Dedifferentiated amniotic fluid mesenchymal stem cell (primary cell): ENCODE results near the gene SHH.

Experiments used
- DNase-seq: peaks from one replicate; pipeline ENCODE4 v3.0.0-alpha.2; 2016; ENCODE audit errors: extremely low spot score

Gene SHH

DNA sequence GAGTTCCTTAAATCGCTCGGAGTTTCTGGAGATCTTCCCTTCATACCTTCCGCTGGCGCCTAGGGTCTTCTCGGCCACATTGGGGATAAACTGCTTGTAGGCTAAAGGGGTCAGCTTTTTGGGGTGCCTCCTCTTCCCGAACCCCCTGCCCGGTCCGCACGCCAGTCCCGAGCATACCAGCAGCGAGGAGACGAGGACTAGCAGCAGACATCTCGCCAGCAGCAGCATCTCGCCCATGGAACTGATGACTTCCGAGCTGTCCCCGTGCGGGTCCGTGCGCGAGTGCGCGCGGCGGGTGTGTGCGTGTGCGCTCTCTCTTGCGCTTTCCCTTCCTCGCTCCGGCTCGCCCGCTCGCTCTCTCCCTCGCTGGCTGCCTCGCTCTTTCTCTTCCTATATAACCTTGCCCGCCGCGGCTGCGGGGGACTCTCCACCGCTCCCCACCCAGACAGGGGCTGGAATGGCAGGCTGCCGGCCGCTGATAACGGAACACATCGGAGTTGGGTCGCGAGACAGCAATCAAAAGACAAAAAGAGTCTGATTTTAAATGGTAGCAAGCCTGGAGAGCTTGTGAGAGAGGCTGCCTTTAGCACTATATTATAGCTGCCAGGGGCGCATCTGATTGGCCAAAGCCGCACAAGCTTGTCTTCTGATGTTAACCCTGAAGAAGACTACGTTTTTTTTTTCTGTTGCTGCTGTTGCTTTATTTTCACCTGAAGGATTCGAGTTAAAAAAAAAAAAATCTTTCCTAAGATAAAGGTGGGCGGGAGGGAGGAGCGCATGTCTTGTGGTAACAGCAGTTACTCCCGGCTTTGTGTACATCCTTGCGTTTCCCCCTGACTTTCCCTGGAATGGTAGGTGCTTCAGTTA is at the start of gene SHH:
TSS of gene SHH (minus strand) at position 569 of the 867 bp plus-strand sequence. CDS start at position 228, 341 bp downstream.
- DNase-seq = no peak

DNA sequence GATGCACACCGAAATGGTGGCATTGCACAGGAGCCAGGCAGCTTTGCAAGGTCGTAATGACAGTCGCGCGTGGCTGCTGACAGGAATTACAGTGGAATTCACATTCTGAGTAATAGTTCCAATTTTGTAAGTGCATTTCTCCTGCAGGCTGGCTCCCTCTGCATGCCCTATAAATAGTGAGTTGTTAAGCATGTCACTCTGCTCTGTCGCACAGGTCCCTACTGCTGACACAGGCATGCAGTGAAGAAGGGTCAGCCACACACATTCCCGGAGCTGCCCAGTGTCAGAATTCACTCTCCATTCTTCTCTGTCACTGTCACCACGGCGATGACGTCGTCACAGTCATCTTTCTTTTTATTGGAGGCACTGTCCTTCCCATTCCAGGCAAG is 49.2 kb upstream of the SHH start:
- no peak for DNase-seq

DNA sequence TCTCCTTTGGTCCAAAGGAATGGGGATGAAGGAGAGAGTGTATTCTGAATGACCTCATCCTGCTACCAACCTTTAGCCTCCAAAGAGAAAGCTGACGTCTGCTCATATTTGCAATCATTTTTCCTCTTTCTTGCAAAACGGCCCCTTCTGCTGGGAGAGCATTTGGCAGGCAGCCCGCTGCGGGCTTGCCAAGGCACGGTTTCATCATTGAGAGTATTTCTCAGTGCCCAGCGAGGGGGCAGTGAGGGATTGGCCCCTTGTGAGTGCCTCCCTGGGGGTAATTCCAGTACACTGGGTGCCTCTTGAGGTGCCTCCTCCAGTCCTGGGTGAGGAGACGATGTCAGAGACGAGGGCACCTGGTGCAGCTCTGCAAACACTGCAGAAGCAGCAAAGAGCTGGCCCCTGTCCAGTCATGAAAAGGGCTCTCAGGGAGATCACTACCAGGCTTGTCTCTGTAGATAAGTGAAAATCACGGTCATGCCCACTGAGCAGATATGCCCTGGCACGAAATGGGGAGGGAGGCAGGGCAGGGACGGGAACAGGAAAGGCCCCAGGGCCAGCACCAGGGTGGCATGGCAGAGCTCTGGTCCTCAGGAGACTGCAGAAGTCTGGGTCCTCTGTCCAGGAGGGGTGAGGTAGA is 48.7 kb upstream of the SHH start:
- DNase-seq = no peak

DNA sequence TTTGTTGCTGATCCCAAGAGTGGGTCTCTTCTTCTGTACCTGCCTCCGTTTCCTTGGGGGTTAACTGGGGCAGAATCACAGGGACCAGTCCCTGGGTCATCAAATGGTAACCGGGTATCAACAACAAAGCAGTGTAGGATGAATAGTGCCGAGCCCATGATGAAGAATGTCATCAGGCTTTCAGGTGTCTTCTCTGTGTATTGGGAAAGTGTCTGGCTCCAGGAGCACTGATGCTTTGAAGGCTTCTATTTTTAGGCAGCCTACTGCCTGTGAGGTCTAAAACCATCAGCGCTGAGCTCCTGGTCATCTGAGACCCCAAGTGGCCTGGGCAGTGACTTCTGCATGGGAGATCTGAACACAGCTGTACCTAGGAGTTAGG is 48.2 kb upstream of the SHH start:
- no peak for DNase-seq

DNA sequence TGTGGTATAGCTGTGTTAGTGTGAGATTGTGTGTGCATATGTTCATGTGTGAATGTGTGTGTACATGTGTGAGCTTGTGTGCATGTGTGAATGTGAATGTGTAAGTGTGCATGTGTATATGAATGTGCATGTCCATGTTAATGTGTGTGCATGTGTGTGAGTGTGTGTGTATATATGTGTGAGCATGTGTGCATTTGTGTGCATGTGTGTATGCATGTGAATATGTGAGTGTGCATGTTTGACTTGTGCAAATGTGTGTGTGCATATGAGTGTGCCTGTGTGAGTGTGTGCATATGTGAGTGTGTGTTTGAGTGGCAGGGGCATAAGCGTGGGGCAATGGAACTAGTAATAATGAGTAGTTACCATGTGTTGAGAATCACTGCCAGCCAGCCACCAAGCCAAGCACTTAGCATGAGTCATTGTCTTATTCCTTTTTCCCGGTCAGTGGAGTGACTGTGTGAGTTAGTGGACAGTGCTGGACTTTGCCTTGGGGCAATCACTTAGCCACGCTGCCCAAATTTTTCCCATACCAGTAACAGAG is 46.3 kb upstream of the SHH start:
- DNase-seq = no peak

DNA sequence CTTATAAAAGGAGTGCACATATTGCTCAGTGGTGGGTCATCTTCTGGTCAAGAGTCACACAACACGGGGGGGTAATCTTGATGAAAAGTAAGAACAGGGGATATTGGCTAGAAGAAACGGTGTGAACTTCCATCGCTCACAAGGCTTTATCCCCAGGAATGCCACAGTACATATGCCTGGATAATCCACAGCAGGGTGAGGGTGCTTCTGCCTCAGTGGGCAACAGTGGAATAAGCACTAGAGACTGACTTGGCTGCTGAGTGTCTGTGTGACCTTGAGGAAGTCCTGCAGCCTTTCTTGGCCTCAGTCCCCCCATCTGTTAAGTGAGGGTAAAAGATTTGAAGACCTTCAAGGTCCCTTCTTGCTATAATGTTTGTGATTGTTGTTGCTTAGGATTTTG is 44.9 kb upstream of the SHH start:
- no peak for DNase-seq

DNA sequence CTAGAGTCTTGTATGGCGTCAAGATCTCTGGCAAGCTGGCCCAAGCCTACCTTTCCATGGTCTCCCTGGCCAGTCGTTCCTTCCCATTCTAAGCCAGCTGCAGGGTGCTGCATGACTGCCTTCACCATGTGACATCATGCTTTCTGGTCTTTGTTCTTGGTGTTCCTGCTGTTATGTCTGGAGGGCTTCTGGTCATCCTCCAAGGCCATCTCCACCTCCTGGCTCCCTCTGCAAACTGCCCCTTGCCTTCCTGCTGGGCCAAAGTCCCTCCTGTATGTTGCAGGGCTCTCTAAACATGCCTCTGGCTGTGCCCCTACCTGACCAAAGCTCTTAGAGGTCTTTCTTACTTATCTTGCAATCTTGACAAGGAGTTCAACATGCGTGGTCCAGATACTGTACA is 44.4 kb upstream of the SHH start:
- DNase-seq = no peak

DNA sequence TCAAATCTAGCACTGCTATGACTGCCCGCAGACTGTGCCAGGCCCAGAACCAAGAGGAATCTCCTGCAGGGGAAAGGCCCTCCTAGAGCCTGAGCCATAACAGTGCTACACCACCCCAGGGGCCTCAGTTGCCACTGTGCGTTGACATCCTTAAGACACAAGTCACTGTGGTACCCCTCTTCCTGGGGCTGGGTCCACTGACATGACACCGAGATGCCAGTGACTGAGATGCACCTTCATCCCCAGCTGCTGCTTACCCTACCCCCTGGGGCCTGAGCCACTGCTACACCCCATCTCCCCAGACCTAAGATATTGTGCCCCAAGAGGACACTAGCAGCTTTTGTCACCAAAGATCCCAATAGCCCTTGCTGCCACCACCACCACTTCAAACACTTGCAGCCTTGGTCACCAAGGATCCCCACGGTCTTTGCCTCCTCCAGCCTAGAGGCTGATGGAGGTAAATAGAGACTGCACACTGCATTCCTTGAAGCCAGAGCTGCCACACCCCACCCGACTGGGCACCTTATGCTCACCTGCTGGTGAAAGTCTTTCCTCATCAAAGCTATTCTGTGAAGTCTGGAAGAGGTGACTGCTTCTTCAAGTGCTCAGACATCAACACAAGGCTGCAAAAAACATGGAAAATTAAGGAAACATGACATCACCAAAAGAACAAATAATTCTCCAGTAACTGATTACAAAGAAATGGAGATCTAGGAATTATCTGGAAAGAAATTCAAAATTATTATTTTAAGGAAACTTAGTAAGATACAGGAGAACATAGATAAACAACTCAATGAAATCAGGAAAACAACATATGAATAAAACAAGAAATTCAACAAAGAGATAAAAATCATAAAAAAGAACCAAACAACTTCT is 40.4 kb upstream of the SHH start:
- no peak for DNase-seq

DNA sequence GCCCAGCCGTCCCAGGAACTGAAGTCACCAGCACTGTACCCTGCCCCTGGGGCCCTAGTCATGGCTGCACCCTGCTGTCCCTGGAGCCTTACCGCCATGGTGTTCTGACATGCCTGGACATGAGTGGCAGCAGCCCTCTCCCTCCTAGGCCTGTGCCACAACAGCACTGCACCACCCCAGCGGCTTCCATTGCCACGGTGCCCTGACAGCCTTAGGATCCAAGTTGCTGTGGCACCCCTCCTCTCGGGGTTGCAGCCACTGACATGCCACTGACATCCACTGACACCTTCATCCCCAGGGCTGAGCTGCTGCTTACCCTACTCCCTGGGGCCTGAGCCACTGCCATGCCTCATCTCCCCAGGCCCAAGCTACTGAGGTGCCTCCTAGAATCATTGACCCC is 39.6 kb upstream of the SHH start:
- no peak for DNase-seq

DNA sequence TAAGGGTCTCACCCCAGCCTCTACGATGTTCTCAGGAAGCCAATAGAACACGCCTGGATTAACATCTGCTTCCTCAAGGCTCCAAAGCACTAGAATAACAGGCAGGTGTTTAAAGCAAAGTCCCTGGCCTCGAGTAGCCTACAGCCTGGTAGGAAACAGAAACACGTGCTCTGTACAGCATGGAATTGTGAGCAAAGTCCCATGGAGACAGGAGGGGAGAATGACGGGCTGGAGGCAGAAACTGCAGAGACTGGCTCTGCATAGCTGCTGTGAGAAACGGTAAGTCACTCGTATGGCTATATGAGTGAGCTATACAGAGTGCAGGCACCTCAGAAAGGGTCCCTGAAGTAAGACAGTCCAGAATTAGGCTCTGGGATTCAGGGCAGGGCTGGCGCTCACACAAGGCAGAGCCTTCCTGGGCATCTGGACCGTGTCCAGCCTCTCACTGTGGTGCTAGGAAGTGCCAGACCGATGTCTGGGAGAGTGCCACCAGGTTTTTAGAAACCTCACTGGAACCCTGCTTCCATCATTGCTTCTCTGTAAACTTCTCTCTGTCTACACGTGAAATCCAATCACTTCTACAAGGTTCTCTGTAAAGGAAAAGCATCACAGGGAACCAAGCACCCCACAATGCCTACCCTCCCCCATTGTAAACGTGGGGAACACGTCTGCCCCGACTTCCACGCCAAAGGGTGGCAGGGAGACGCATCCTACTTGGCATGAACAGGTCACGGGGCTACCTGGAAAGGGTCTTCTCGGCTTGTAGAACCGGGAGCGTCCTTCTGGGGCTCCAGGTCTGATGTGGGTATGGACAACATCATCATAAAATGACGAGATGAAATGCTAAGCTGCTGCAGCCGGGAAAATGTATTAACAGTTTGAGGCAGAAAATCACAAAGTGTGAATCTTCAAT is 38.8 kb upstream of the SHH start:
- no peak for DNase-seq

DNA sequence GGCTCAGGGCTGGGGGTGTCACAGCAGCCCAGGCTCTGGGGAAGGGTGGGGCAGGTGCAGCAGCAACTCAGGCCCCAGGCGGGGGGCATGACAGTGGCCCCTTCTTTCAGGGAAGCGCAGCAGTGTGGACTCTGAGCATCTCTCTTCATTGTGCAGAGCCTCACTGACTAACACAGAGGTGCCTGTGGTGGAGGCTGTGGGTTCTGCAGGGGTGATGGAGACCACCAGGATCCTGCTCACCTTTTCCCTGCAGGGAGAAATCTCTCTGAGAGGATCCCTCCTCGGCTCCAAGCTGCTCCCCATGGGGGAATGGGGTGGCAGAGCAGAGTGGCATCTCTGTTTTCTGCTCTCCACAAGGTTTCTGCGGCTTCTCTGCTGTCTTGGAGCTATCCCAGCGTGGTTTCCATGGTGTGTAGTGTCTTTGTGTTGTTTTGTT is 37.8 kb upstream of the SHH start:
- no peak for DNase-seq

DNA sequence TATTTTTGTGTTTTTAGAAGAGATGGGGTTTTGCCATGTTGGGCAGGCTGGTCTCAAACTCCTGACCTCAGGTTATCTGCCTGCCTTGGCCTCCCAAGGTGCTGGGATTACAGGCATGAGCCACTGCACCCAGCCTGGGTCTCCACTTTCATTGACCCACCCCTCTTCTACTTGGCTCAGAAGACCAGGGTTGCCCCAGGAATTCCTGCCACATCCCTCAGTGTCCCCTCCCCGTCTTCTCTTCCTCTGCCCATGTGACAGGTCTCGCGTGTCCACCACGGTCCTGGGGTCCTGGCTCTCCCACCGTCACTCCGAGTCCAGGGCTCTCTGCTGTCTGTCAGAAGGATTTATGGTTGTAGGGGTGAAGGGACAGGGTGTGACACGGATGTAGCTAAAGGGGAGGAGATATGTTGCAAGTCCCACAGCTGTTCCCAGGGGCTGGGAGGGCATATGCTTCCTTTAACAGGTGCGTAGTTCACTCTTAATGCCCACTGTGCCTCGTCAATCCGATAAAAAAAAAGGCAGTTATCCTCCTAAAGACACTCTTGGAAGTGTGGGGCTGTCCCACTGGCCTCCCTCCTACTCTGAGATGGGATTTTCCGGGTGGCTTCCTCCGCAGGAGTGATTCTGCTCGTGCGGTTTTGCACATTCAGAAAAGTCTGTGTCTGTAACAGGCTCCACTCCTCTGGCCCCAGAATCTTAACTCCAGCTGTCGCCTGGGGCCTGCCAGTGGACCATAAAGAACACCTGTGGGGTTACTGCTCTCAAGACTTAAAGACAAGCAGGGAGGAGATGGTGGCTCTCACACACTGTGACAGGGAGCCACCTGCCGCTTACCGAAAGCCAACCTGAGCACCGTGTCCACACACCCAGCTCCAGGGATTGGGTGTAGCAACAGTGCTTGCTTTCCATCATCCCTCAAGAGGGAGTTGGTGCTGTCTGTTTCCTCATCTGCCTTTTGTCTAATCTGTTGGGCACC is 36.7 kb upstream of the SHH start:
- no peak for DNase-seq

DNA sequence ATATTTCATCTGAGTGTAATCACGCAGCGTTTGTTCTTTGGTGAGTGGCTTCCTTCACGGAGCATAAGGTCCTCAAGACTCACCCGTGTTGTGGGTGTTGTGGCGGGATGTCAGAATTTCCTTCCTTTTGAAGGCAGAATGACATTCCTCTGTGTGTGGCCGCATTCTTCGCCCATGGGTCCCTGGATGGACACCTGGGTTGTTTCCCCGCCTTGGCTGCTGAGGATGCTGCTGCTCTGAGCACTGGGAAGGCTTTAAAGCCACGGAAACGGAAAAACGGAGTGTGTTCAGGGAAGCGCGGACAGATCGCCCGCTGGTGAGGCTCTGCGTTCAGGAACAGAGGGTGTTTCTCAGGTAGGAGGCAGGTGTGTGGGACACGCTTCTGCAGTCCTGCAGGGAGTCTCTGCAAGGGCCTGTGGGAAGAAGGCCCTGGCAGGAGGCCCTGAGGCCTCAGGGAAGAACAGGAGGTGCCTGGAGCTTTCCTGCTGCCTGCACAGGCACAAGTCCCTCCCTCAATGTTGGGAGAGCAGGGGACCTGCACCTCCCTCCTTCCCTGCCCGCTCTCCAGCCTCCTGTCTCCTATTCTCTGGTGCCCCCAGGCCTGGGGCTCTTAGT is 35.7 kb upstream of the SHH start:
- DNase-seq = no peak

DNA sequence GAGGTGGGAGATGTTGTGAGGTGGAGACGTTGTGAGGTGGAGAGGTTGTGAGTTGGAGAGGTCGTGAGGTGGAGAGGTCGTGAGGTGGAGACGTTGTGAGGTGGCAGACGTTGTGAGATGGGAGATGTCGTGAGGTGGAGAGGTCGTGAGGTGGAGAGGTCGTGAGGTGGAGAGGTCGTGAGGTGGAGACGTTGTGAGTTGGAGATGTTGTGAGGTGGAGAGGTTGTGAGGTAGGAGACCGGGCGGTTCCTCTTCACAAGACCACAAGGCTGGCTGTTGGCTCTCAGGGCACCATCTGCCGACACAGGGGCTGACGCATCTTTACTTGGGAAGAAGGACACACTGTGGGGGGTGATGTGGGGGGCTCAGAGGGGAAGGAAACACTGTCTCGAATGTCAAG is 34.7 kb upstream of the SHH start:
- no peak for DNase-seq

DNA sequence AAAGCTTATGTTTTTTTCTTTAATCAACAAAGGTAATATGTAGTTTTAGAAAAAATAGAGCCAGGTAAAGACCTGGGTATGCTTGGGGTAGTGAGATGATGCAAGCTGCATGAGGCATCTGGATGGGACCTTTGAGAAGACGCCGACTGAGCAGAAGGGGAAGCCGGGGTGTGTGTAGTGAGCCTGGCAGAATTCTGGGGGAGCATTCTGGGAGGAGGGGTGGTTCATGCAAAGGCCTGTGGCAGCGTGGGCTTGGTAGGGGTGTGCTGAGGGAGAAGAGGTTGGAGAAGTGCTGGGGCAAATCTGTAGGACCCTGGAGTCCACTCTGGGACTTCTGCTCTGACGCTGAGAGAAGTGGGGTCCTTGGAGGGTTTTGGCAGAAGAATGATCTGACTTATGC is 33.9 kb upstream of the SHH start:
- DNase-seq = no peak

DNA sequence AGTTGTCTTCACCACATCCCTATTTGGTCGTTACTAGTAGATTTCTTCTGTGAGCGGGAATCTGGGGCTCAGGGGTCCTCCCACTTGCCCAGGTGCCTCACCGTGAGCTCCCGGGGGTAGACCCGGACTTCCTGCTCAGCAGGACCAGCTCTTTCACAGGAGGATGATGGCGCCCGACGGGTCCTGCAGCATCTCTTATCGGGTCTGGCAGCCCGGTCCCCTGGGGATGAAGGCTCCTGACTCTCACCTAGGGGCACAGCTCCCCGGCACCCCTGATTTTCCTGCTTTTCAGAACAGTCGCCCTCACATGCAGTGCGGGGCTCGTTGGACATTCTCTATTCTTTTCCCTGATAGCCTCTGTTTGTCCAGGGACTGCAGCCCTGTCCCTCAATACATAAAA is 33.0 kb upstream of the SHH start:
- DNase-seq = no peak

DNA sequence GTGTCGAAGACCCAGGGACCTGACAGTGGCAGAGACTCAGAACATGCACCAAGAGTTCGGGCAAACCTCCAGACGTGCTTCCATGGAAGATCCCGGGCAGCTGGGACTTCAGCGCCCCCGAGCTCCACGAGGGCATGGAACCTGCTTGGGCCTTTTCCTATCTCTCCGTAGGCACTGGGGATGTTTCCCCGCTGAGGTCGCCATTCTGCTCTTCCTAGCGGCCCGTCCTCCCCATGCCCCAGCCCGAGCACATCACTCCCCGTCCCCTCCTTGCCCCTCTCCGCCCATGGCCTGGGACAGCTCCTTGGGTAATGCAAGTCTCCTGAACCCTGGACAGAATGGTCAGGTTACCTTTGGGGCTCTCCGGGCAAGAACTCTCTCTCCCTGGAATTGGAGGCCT is 32.3 kb upstream of the SHH start:
- no peak for DNase-seq

DNA sequence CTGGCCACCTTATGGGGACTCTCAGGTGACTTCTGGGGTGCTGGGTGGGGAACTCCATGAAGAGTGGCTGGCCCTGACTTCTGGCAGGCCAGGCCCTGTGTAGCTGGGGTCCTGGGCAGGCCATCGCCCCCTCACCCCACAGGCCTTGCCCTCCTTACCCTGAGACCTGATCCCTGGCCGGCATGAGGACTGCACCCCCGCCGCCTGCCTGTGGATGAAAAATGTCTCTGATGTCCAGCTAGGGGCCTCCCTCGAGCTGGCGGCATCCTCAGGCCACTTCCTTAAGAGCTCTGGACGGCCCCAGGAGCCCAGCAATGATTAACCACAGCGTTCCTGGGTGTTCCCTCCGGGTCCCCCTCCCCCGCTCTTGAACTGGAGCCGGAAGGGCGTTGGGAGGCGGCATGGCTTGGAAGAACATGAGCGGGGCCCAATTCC is 31.8 kb upstream of the SHH start:
- DNase-seq = no peak

DNA sequence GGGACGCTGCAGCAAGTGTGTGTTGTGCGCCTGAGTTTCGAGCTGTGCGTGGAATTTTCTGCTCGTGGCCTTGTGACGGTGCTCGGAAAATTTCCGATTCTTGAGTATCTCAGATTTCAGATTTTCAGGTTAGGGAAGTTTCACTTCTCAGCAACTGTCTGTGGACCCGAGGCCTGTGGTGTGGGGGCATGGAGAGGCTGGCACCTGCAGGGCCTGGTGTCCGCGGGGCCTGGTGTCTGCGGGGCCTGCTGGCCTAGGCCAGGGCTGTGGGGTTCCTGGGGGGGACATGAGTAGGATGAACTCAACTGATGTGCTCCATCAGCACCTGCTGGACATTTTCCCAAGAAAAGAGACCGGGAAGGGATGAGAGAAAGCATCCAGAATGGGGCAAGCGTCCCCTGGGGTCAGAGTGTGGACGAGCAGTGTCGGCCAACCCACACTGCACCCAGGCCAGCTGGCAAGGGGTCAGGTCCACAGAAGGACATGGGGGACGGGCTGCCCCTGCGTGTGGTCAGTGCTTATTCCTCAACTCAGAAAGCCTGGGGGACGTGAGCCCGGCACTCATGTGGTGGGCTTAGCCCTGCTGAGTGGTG is 31.3 kb upstream of the SHH start:
- DNase-seq = no peak
